HG03159 (cell line): Measurements from ENCODE around the gene DOHH.
"Not testable (repeated sequence)": the region's sequence is repeated elsewhere in the genome, so short reads cannot be mapped to it uniquely, and the experiment has no call there.

Source experiments
- ATAC-seq: cut with Tn5 transposase; IDR thresholded peaks from one replicate; pipeline ENCODE4 v1.9.1; 2021; ENCODE audit warnings: mild to moderate bottlenecking, moderate library complexity; ENCODE audit not compliant: unreplicated experiment

Gene DOHH

DNA sequence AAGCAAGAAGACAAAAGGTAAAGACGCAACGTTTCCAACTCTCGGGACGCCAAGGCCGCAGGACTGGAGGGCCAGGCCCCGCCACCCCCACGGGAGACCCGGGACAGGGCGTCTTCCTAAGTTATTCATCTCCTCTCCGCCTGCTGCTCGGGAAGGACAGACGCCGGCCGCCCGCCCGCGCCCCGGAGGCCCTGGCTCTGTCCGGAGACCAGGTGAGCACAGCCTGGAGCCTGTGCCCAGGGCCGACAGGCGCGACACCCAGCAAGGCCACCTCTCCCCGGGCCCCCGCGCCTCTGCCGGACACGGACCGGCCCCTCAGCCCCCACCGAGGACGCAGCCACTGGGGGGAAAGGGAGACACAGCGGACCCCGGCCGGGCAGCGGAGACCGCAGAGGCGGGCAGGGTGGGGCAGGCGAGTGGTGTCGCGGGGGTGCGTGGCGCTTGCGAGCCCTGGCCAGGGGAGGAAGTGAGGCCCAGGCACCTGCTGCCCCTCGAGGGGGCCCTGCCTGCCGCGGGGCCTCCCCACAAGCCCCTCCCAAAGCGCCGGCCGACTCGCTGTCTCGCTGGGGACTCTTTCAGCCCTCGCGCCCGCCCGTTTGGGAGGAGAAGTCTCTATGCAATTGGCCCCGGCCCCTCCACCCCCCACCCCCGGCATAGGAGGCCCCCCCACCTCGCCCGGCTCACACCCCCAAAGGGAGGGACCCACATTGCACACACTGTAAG, 37.3 kb downstream of the DOHH start:
- no peak for ATAC-seq

- ATAC-seq = no peak
Observed at GRCh38 chr19:3459965-3460582, 40.4 kb downstream of the DOHH start.

GRCh38 chr19:3459089-3459881, 41.2 kb downstream of the DOHH start:
- ATAC-seq = no peak

- no peak for ATAC-seq
Observed at GRCh38 chr19:3458229-3459088, 42.0 kb downstream of the DOHH start.

DNA sequence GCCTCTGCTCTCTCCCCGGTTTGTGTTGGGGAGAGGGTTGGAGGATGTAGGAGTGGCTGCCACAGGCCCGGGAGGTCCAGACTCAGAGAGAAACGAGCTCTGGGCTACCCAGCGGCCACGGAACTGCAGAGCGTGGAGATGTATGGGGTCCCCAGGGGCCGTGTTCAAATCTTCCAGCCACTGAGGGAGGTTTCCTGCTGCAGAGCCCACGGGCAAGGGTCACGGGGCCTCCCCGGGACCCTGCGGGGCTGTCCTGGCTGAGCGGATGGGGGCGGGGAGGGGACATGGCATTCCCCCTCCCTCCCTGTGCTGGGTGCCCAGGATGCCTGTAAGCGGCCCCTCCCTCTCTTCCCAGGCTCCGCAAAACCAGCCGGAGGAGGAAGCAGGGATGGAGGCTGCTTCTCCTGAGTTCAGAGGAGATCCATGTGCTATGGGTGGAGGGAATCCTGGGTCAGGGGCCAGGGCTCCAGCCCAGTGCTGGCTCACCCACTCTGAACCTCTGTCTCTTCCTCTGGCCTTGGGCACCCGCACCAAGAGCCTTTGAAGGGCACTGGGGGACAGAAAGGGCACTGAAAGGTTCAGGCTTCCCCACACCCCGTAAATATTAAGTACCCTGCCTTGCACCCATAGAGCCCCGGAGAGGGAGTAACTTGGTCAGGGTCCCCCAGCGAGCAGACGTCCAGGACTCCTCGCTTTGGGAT, 42.8 kb downstream of the DOHH start:
- no peak for ATAC-seq

GRCh38 chr19:3456925-3457527, 43.4 kb downstream of the DOHH start:
- no peak for ATAC-seq

GRCh38 chr19:3455960-3456601, 44.4 kb downstream of the DOHH start:
- ATAC-seq = no peak

GRCh38 chr19:3455393-3455955, 45.0 kb downstream of the DOHH start:
- ATAC-seq = no peak

DNA sequence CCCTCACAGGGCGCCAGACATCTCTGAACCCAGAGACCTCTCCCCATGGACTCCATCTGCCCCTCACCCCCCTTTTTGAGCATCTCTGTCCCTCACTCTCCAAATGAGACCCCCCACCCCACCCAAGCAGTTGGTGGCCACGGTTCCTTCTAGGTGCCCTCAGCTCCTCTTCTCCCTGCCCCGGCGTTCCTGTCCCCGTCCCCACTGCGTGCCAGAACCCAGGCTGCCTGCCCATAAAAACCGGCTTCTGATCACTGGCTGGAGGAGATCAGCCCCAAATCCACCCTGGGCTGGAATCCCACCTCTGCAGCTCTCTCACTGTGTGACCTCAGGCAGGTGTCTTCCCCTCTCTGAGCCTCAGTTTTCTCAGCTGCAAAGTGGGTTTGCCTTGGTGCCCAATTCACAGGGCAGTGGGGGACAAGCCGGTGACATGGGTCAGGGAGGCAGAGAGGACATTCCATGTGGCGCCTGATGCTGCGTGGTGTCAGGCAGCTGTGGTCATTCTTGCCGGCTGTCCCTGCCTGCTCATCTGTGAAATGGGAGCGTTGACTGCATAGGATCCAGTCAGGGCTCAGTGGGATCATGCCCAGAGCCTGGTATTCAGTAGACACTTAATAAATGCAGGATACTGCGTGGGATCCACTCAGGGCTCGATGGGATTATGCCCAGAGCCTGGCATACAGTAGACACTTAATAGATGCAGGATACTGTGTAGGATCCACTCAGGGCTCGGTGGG, 45.6 kb downstream of the DOHH start:
- ATAC-seq = no peak

- no peak for ATAC-seq
Observed at GRCh38 chr19:3453840-3454239, 46.6 kb downstream of the DOHH start.

DNA sequence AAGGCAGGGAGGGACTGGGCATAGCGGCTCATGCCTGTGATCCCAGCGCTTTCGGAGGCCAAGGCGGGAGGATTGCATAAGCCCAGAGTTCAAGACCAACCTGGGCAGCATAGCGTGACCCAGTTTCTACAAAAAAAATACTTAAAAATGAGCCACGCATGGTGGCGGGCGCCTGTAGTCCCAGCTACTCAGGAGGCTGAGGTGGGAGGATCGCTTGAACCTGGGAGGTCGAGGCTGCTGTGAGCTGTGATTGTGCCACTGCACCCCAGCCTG, 47.6 kb downstream of the DOHH start:
- ATAC-seq = not testable (repeated sequence)

- ATAC-seq = no peak
Observed at GRCh38 chr19:3452171-3452941, 48.1 kb downstream of the DOHH start.

GRCh38 chr19:3451451-3451866, 49.0 kb downstream of the DOHH start:
- ATAC-seq = no peak

GRCh38 chr19:3450796-3451411, 49.6 kb downstream of the DOHH start:
- no peak for ATAC-seq

GRCh38 chr19:3448616-3449334, 51.7 kb downstream of the DOHH start:
- no peak for ATAC-seq

DNA sequence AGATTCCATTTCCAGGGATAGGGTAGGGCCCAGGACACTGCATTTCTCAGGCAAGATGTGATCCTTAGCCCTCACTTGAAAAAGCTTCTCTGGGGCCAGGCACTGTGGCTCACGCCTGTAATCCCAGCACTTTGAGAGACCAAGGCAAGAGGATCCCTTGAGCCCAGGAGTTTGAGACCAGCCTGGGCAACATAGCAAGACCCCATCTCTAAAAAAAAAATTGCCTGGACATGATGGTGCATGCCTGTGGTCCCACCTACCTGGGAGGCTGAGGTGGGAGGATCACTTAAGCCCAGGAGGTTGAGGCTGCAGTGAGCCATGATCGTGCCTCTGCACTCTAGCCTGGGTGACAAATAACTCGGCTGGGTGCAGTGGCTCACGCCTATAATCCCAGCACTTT, 53.8 kb downstream of the DOHH start:
- ATAC-seq = not testable (repeated sequence)

DNA sequence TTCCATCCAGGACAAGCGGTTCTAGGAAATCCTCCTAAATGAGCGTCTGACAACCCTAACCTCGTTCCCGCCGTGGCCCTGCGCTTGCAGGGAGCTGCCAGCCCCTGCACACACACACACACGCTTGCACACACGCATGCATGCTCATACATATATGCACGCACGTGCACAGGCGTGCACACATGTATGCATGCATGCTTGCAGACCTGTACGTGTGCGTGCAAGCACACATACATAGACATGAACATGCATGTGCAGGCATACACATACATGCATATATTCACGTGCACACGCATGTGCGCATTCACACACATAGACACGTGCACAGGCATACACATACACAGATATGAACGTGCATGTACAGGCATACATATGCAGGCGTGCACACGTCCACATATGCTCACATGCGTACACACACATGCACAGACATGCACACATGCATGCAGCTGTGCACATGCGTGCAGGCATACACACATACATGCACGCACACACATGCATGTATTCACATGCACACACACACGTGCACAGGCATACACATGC, 55.7 kb downstream of the DOHH start:
- no peak for ATAC-seq
